Prostate gland (tissue), 2 donors: ENCODE measurements around the gene LUC7L2. TPM values are rescaled to one million over a fixed set of nuclear protein-coding genes. Genes with fewer than 3 reads are reported as not detected.
"Not testable (repeated sequence)": the region's sequence is repeated elsewhere in the genome, so short reads cannot be mapped to it uniquely, and the experiment has no call there.

Source experiments
- DNase-seq: peaks from one replicate; pipeline ENCODE4 v3.0.0-alpha.2; 2019; ENCODE audit warnings: low spot score
- H3K27ac ChIP-seq, 2 donors: fragments of 200-600 bp; sonication (generic); 2 replicates each; pipeline ENCODE4 v1.5.1; 2017 to 2019
- H3K27me3 ChIP-seq: fragments of 200-600 bp; sonication (generic); replicated peaks from 2 replicates; pipeline ENCODE4 v1.5.1; 2019; ENCODE audit not compliant: insufficient read depth
- H3K36me3 ChIP-seq, 2 donors: fragments of 200-600 bp; sonication (generic); 1 replicate in 1 of 2; 2 replicates in 1 of 2; pipeline versions ENCODE4 v1.5.1 to v1.8.1; 2017 to 2019
- H3K4me1 ChIP-seq: fragments of 200-600 bp; sonication (generic); replicated peaks from 2 replicates; pipeline ENCODE4 v1.5.1; 2019
- H3K4me3 ChIP-seq, 2 donors: fragments of 200-600 bp; sonication (generic); 2 replicates each; pipeline ENCODE4 v1.5.1; 2017 to 2019
- H3K9me3 ChIP-seq: fragments of 200-600 bp; sonication (generic); 2 replicates; pipeline ENCODE4 v1.5.1; 2017
- CTCF ChIP-seq, 4 experiments: fragments of 200-600 bp in 2 of 4; fragments of 450-650 bp in 2 of 4; sonication (generic) in 2 of 4; IDR thresholded peaks; 1 replicate in 3 of 4; 2 replicates in 1 of 4; pipeline ENCODE4 v1.5.1; 2016 to 2019; ENCODE audit warnings: antibody characterized with exemption in 4 of 4, mild to moderate bottlenecking in 2 of 4, moderate library complexity in 2 of 4
- POLR2A ChIP-seq: fragments of 450-650 bp; IDR thresholded peaks from one replicate; pipeline ENCODE4 v1.6.1; 2016; ENCODE audit warnings: antibody characterized with exemption, mild to moderate bottlenecking
- POLR2AphosphoS5 ChIP-seq: sonication (generic); formaldehyde crosslinking; IDR thresholded peaks from one replicate; pipeline ENCODE4 v1.6.1; 2017; ENCODE audit warnings: antibody characterized with exemption
- WGBS: methylation state at CpG from one replicate; pipeline ENCODE4 v1.1.5; 2018; 5-methylcytosine and 5-hydroxymethylcytosine counted together
- intact Hi-C: fragments of 100-400 bp; cut with DNase I; formaldehyde crosslinking; loops from one replicate; pipeline ENCODE4 v1.14.2; 2022
- total RNA-seq, 2 donors: library from RNA; depleted of rRNA; stranded (reverse); fragments of >200 nt; gene quantifications; one replicate each; pipeline ENCODE4 v1.1.0, GENCODE V29; 2016

The LUC7L2 gene
- total RNA-seq, 2 donors from 2014 or later = 71.2 to 81.7 TPM

GRCh38 chr7:139355320-139355719 lies 4.4 kb upstream of the LUC7L2 start:
- no peaks in the 10 kb centered on the region for H3K9me3 ChIP-seq
- H3K27me3 ChIP-seq = no peaks in the 10 kb centered on the region
- intact Hi-C loops = no loop called here
- DNase-seq = no peak
- no peaks in the 10 kb centered on the region for H3K36me3 ChIP-seq
- H3K27ac ChIP-seq = no peak overlapping the region
- WGBS = 97% methylated on average over 1 of the region's 1 CpG
- no peak overlapping the region for H3K4me3 ChIP-seq
- H3K4me1 ChIP-seq = no peaks in the 10 kb centered on the region
- no peak for TF ChIP-seq POLR2AphosphoS5

DNA sequence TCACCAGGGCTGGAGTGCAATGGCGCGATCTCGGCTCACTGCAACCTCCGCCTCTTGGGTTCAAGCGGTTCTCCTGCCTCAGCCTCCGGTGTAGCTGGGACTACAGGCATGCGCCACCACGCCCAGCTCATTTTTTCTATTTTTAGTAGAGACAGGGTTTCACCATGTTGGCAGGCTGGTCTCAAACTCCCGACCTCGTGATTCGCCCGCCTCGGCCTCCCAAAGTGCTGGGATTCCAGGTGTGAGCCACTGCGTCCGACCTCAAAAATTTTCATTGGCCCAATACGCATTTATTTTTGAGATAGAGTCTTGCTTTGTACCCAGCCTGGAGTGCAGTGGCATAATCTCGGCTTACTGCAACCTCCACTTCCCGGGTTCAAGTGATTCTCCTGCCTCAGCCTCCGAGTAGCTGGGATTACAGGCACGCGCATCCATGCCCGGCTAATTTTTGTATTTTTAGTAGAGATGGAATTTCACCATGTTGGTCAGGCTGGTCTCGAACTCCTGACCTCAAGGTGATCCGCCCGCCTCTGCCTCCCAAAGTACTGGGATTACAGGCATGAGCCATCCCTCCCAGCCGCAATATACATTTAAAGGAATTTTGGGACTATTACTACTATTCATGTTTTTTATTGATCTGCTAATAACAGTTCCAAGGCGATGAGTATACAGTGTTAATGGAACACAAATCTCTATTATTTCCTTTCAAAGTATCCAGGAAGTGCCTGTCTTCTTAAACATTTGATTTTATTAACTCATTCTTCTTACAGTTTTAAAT lies 1.8 kb upstream of the LUC7L2 start:
- Histone ChIP-seq H3K4me3 (peak overlapping the region; percentile 75 to 98), H3K27ac (peak overlapping the region; percentile 99 to 100)
- intact Hi-C loops, H3K36me3 ChIP-seq, H3K4me1 ChIP-seq, H3K27me3 ChIP-seq, DNase-seq, H3K9me3 ChIP-seq: not testable (repeated sequence)
- WGBS = 96% methylated on average over 27 of the region's 27 CpGs

DNA sequence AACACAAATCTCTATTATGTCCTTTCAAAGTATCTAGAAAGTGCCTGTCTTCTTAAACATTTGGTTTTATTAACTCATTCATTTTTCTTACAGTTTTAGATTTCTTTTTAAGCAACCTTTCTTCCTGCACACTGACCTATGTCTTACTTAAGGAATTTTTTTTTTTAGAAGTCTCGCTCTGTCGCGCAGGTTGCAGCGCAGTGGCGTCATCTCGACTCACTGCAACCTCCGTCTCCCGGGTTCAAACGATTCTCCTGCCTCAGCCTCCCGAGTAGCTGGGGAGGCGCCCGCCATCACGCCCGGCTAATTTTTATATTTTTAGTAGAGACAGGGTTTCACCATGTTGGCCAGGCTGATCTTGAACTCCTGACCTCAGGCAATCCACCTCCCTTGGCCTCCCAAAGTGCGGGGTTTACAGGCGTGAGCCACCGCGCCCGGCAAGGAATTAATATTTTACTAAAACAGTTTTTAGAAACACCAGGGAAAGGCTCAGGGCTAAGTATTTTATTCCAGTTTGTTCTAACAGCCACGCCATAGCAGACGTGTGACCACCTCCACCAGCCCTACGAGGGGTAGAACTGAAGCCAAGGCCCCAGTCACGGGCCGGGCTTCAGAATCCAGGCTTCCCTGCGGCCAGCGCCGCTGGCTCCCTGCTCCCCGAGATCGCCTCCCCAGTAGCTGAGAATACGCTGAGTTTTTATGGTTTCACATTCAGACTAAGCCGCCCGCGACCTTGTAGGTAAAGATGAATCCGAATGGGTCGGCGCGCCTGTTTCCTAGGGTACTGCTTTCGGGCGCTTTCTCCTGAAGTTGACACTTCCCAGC lies 941 bp upstream of the LUC7L2 start:
- Histone ChIP-seq H3K4me1 (no peaks in the 10 kb centered on the region), H3K27me3 (no peaks in the 10 kb centered on the region), H3K4me3 (peak overlapping the region; percentile 75 to 98), H3K9me3 (no peaks in the 10 kb centered on the region), H3K27ac (peak overlapping the region; percentile 99 to 100), H3K36me3 (no peaks in the 10 kb centered on the region)
- intact Hi-C loops = loop anchor here (1.0 kb wide), 1 partner anchor 16 kb away; no protein-coding TSS in a partner anchor
- peak; percentile 64 for DNase-seq
- TF ChIP-seq POLR2A (no peak), POLR2AphosphoS5 (no peak), CTCF (IDR thresholded peaks at IDR 0.05) (no peak)
- 5% methylated on average over 39 of the region's 39 CpGs for WGBS

DNA sequence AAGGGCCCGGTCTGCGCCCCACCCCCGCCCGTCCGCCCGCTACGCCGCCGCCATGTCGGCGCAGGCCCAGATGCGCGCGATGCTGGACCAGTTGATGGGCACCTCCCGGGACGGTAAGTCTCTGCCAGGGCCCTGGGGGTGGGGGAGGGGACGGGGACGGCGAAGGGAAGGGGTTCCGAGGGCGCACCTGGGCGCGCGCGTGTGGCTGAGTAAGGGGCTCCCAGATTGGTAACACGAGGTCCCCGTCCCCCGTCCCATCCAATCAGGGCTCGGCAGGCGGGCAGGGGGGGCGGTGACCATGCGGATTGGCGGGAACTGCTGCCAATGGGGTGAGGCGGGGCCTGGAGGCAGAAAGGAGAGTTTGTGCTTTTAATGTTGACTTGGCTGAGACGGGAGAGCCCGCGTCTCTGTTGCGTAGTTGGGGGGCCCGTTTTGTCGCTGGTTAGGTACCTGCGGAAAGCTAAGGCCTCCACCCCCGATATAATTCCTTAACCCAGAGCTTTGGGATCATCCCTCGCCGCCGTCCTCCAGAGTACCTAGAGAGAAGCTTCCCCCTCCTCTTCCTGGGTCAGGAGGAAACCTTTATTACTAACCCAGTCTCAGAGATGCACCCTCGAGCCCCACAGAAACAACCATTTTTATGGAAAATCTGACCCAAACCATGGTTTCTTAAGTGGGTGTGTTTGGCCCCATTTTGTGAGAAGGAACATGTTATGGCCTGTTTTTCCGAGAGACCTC lies 685 bp downstream of the LUC7L2 start:
- Histone ChIP-seq H3K27me3 (no peaks in the 10 kb centered on the region), H3K4me3 (peak overlapping the region; percentile 75 to 98), H3K4me1 (no peaks in the 10 kb centered on the region), H3K27ac (peak overlapping the region; percentile 99 to 100), H3K9me3 (no peaks in the 10 kb centered on the region), H3K36me3 (no peaks in the 10 kb centered on the region)
- TF ChIP-seq CTCF (IDR thresholded peaks at IDR 0.05) (no peak), POLR2A (peak; percentile 93), POLR2AphosphoS5 (peak; percentile 92)
- peak; percentile 99 for DNase-seq
- intact Hi-C loops = loop anchor here (10.0 kb wide), 2 partner anchors 126 to 704 kb away; partner anchors contain the start of genes PARP12 and UBN2
- WGBS = 1% methylated on average over 43 of the region's 47 CpGs

DNA sequence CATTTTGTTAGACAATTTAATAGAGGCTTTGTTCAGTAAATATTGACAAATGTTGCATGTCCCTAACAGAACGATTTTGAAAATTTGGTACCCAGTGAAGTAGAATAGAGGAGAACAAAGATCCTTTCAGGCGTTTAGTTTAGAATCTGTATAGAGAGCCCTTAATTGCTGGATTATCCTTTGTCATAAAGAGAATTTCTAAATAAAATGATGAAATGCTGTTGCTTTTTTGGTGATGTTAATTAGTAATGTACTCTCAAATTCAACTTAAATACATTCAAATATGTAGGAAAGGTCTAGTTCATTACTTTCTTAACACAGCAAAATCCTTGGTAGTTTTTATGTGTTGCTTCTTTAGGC lies 1.2 kb downstream of the LUC7L2 start:
- H3K9me3 ChIP-seq = no peaks in the 10 kb centered on the region
- H3K36me3 ChIP-seq = no peaks in the 10 kb centered on the region
- TF ChIP-seq CTCF (IDR thresholded peaks at IDR 0.05) (no peak), POLR2AphosphoS5 (no peak), POLR2A (no peak)
- H3K4me3 ChIP-seq = peak overlapping the region; percentile 75 to 98
- H3K27ac ChIP-seq = peak overlapping the region; percentile 99 to 100
- 0% methylated on average over 2 of the region's 2 CpGs for WGBS
- H3K27me3 ChIP-seq = no peaks in the 10 kb centered on the region
- DNase-seq = no peak
- no peaks in the 10 kb centered on the region for H3K4me1 ChIP-seq
- intact Hi-C loops = loop anchor here (10.0 kb wide), 2 partner anchors 126 to 704 kb away; partner anchors contain the start of genes PARP12 and UBN2
